Liver (tissue), 9 donors: ENCODE results near the gene GRK3. TPM values are rescaled to one million over a fixed set of nuclear protein-coding genes. Genes with fewer than 3 reads are reported as not detected.

Experiments used
- DNase-seq: peaks from one replicate; pipeline ENCODE4 v3.0.0-alpha.2; 2017; ENCODE audit warnings: low spot score
- H3K27ac ChIP-seq, 2 donors: one replicate each; pipeline ENCODE4 v1.7.0; 2013; ENCODE audit warnings: inconsistent platforms in 2 of 2, low read length in 2 of 2, control low read depth in 1 of 2, low read depth in 1 of 2, mild to moderate bottlenecking in 1 of 2
- H3K27me3 ChIP-seq, 4 donors: one replicate each; pipeline versions ENCODE4 v1.6.1 to v1.7.0; 2013; ENCODE audit warnings: low read length in 3 of 4, inconsistent platforms in 1 of 4, mild to moderate bottlenecking in 1 of 4, moderate library complexity in 1 of 4; ENCODE audit not compliant: control insufficient read depth in 4 of 4, insufficient read depth in 4 of 4
- H3K36me3 ChIP-seq, 4 donors: one replicate each; pipeline versions ENCODE4 v1.6.1 to v1.7.0; 2013; ENCODE audit warnings: low read length in 3 of 4, mild to moderate bottlenecking in 3 of 4, low read depth in 1 of 4, moderate library complexity in 1 of 4; ENCODE audit not compliant: control insufficient read depth in 4 of 4, insufficient read depth in 3 of 4
- H3K4me1 ChIP-seq, 4 donors: one replicate each; pipeline versions ENCODE4 v1.6.1 to v1.7.0; 2013; ENCODE audit warnings: low read length in 3 of 4, mild to moderate bottlenecking in 3 of 4, moderate library complexity in 1 of 4; ENCODE audit not compliant: control insufficient read depth in 4 of 4, insufficient read depth in 4 of 4
- H3K4me3 ChIP-seq, 3 donors: one replicate each; pipeline versions ENCODE4 v1.6.1 to v1.7.0; 2013; ENCODE audit warnings: low read length in 3 of 3, control low read depth in 1 of 3, low read depth in 1 of 3, mild to moderate bottlenecking in 1 of 3
- H3K9ac ChIP-seq, 2 donors: one replicate each; pipeline ENCODE4 v1.7.0; 2013; ENCODE audit warnings: low read length in 2 of 2, mild to moderate bottlenecking in 2 of 2, moderate library complexity in 2 of 2, control low read depth in 1 of 2, low read depth in 1 of 2
- H3K9me3 ChIP-seq, 4 donors: one replicate each; pipeline versions ENCODE4 v1.6.1 to v1.7.0; 2013; ENCODE audit warnings: low read length in 3 of 4; ENCODE audit not compliant: control insufficient read depth in 4 of 4
- EGR1 ChIP-seq, 2 donors: IDR thresholded peaks; 2 replicates each; pipeline ENCODE4 v1.6.1; 2016 to 2018; ENCODE audit warnings: antibody characterized with exemption in 2 of 2, low read depth in 2 of 2
- FOXA1 ChIP-seq: IDR thresholded peaks from 2 replicates; pipeline ENCODE4 v1.6.1; 2016; ENCODE audit warnings: antibody characterized with exemption
- FOXA2 ChIP-seq: IDR thresholded peaks from 2 replicates; pipeline ENCODE4 v1.6.1; 2016; ENCODE audit warnings: antibody characterized with exemption
- HNF4G ChIP-seq: IDR thresholded peaks from 2 replicates; pipeline ENCODE4 v1.6.1; 2016; ENCODE audit warnings: antibody characterized with exemption
- MAX ChIP-seq: IDR thresholded peaks from 2 replicates; pipeline ENCODE4 v1.6.1; 2016; ENCODE audit warnings: antibody characterized with exemption
- NR2F2 ChIP-seq: IDR thresholded peaks from 2 replicates; pipeline ENCODE4 v1.6.1; 2016; ENCODE audit warnings: antibody characterized with exemption
- RAD21 ChIP-seq, 2 donors: IDR thresholded peaks; 2 replicates each; pipeline ENCODE4 v1.6.1; 2016; ENCODE audit warnings: antibody characterized with exemption in 2 of 2, mild to moderate bottlenecking in 2 of 2
- REST ChIP-seq: IDR thresholded peaks from 2 replicates; pipeline ENCODE4 v1.6.1; 2016; ENCODE audit warnings: antibody characterized with exemption, mild to moderate bottlenecking
- RXRA ChIP-seq, 2 donors: IDR thresholded peaks; 2 replicates each; pipeline ENCODE4 v1.6.1; 2017 to 2018; ENCODE audit warnings: antibody characterized with exemption in 2 of 2, mild to moderate bottlenecking in 1 of 2
- SP1 ChIP-seq: IDR thresholded peaks from 2 replicates; pipeline ENCODE4 v1.6.1; 2018; ENCODE audit warnings: antibody characterized with exemption, mild to moderate bottlenecking
- TAF1 ChIP-seq: conservative IDR thresholded peaks from 2 replicates; pipeline ENCODE4 v1.6.1; 2016; ENCODE audit warnings: antibody characterized with exemption, mild to moderate bottlenecking
- YY1 ChIP-seq: IDR thresholded peaks from 2 replicates; pipeline ENCODE4 v1.6.1; 2016; ENCODE audit warnings: antibody characterized with exemption, mild to moderate bottlenecking
- ZBTB33 ChIP-seq: IDR thresholded peaks from 2 replicates; pipeline ENCODE4 v1.6.1; 2016; ENCODE audit warnings: antibody characterized with exemption
- WGBS: extraction: QIAGEN DNeasy Blood & Tissue Kit; methylation state at CpG from one replicate; pipeline ENCODE4 v1.1.7; 2013; 5-methylcytosine and 5-hydroxymethylcytosine counted together
- polyA plus RNA-seq, 2 donors: library from polyadenylated mRNA; stranded (reverse) in 1 of 2; unstranded in 1 of 2; fragments of 200-250 nt in 1 of 2; fragments of >200 nt in 1 of 2; fragmentation: Nextera tagmentation in 1 of 2; extraction: Ambion mirVana in 1 of 2; gene quantifications; one replicate each; pipeline versions ENCODE4 v1.2.1 to v1.2.3, GENCODE V29; 2013 to 2015
- total RNA-seq, 2 donors: library from RNA; depleted of rRNA; stranded (reverse); fragments of >200 nt; gene quantifications; one replicate each; pipeline ENCODE4 v1.2.3, GENCODE V29; 2014
- TF ChIP-seq, protein P1 (sequence below): IDR thresholded peaks from 2 replicates; pipeline ENCODE4 v1.6.1; 2016; ENCODE audit warnings: antibody characterized with exemption
- TF ChIP-seq, protein P2 (sequence below): fragments of 150-350 bp; IDR thresholded peaks from 2 replicates; pipeline ENCODE4 v1.5.1; 2017; ENCODE audit warnings: improper control_type of control experiment, low read depth, low read length; ENCODE audit not compliant: missing input control
- donor health status: healthy.
- donor health status: healthy.
- donor health status: healthy.
- donor health status: healthy.
- donor health status: healthy.

GRK3 gene
- total and polyA plus RNA-seq, 4 donors, result 0.79 to 6.5 (median 2.4) TPM

- H3K4me1 ChIP-seq, result no peaks in the 10 kb centered on the region
- no peak overlapping the region for H3K27ac ChIP-seq
- H3K9ac ChIP-seq, result no peak overlapping the region
- H3K4me3 ChIP-seq, result no peak overlapping the region
- no peaks in the 10 kb centered on the region for H3K27me3 ChIP-seq
- 85% methylated on average over 6 of the region's 6 CpGs for WGBS
- H3K9me3 ChIP-seq, result no peaks in the 10 kb centered on the region
- no peaks in the 10 kb centered on the region for H3K36me3 ChIP-seq
- TF ChIP-seq ZBTB33 (no peak), HNF4G (no peak), YY1 (no peak), RAD21 (IDR thresholded peaks at IDR 0.05) (no peak), EGR1 (IDR thresholded peaks at IDR 0.05; ENCODE audit: low read depth in 2 of 2) (no peak), TAF1 (no peak), NR2F2 (no peak), REST (no peak), SP1 (no peak), MAX (no peak), FOXA2 (no peak), FOXA1 (no peak)
- TF ChIP-seq, protein P1, sequence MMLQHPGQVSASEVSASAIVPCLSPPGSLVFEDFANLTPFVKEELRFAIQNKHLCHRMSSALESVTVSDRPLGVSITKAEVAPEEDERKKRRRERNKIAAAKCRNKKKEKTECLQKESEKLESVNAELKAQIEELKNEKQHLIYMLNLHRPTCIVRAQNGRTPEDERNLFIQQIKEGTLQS, result no peak
- DNase-seq, result no peak
Measured at GRCh38 chr22:25742918-25743708, 178.6 kb downstream of the GRK3 start.

- Histone ChIP-seq H3K4me3 (no peak overlapping the region), H3K36me3 (no peaks in the 10 kb centered on the region), H3K4me1 (peaks cover 0 to 3% (median 0%) of the 10 kb centered on the region in 4 donors), H3K9ac (no peak overlapping the region), H3K27ac (no peak overlapping the region), H3K9me3 (no peaks in the 10 kb centered on the region), H3K27me3 (no peaks in the 10 kb centered on the region)
- WGBS, result 84% methylated on average over 4 of the region's 4 CpGs
- DNase-seq, result no peak
- TF ChIP-seq EGR1 (IDR thresholded peaks at IDR 0.05; ENCODE audit: low read depth in 2 of 2) (no peak), YY1 (no peak), TAF1 (no peak), FOXA1 (no peak), REST (no peak), RXRA (IDR thresholded peaks at IDR 0.05) (no peak)
- TF ChIP-seq, protein P2, sequence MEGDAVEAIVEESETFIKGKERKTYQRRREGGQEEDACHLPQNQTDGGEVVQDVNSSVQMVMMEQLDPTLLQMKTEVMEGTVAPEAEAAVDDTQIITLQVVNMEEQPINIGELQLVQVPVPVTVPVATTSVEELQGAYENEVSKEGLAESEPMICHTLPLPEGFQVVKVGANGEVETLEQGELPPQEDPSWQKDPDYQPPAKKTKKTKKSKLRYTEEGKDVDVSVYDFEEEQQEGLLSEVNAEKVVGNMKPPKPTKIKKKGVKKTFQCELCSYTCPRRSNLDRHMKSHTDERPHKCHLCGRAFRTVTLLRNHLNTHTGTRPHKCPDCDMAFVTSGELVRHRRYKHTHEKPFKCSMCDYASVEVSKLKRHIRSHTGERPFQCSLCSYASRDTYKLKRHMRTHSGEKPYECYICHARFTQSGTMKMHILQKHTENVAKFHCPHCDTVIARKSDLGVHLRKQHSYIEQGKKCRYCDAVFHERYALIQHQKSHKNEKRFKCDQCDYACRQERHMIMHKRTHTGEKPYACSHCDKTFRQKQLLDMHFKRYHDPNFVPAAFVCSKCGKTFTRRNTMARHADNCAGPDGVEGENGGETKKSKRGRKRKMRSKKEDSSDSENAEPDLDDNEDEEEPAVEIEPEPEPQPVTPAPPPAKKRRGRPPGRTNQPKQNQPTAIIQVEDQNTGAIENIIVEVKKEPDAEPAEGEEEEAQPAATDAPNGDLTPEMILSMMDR, result no peak
Measured at GRCh38 chr22:25744694-25745093, 180.2 kb downstream of the GRK3 start.
